CD8-positive, alpha-beta memory T cell (primary cell): ENCODE measurements around the gene OPCML. TPM values are rescaled to one million over a fixed set of nuclear protein-coding genes. Genes with fewer than 3 reads are reported as not detected.

Experiments
- CTCF ChIA-PET: fragments of 350-600 bp; sonication (Branson Sonifier 250); formaldehyde crosslinking; loops from one replicate; lab custom pipeline; 2021; ENCODE audit warnings: antibody characterized with exemption; lab: Charles Lee
- POLR2A ChIA-PET: fragments of 350-600 bp; sonication (Branson Sonifier 250); formaldehyde crosslinking; loops from one replicate; lab custom pipeline; 2021; ENCODE audit warnings: antibody characterized with exemption; lab: Charles Lee
- DNase-seq, 5 donors: peaks; one replicate each; pipeline versions ENCODE4 v3.0.0 to v3.0.0-alpha.2; 2020 to 2022; ENCODE audit warnings: mixed read lengths in 1 of 5
- H3K27ac ChIP-seq: one replicate; pipeline ENCODE4 v1.7.0; 2013; ENCODE audit warnings: low read depth, mild to moderate bottlenecking, low read length, moderate library complexity
- H3K27me3 ChIP-seq: 2 replicates; pipeline ENCODE4 v1.7.0; 2013; ENCODE audit warnings: low read length, mild to moderate bottlenecking; ENCODE audit not compliant: insufficient read depth, poor library complexity, severe bottlenecking
- H3K36me3 ChIP-seq: 2 replicates; pipeline ENCODE4 v1.7.0; 2013; ENCODE audit warnings: mild to moderate bottlenecking, low read length, moderate library complexity; ENCODE audit not compliant: insufficient read depth
- H3K4me1 ChIP-seq: 2 replicates; pipeline ENCODE4 v1.7.0; 2013; ENCODE audit warnings: mild to moderate bottlenecking, low read length, moderate library complexity; ENCODE audit not compliant: insufficient read depth
- H3K4me3 ChIP-seq: 2 replicates; pipeline ENCODE4 v1.7.0; 2013; ENCODE audit warnings: mild to moderate bottlenecking, low read length
- H3K9me3 ChIP-seq: 2 replicates; pipeline ENCODE4 v1.7.0; 2013; ENCODE audit warnings: mild to moderate bottlenecking, low read length
- H3K27ac Mint-ChIP-seq, 8 donors: one replicate each; pipeline ENCODE4 v1.8.0; 2020 to 2021; ENCODE audit warnings: mixed read lengths in 8 of 8, mild to moderate bottlenecking in 6 of 8, inconsistent platforms in 3 of 8, moderate library complexity in 3 of 8
- H3K27me3 Mint-ChIP-seq, 2 donors: one replicate each; pipeline ENCODE4 v1.8.0; 2020 to 2021; ENCODE audit warnings: mixed read lengths in 2 of 2, mild to moderate bottlenecking in 1 of 2, moderate library complexity in 1 of 2
- H3K36me3 Mint-ChIP-seq, 3 donors: one replicate each; pipeline ENCODE4 v1.8.0; 2020 to 2021; ENCODE audit warnings: mixed read lengths in 3 of 3, inconsistent platforms in 1 of 3, mild to moderate bottlenecking in 1 of 3
- H3K4me1 Mint-ChIP-seq, 3 donors: one replicate each; pipeline ENCODE4 v1.8.0; 2020 to 2021; ENCODE audit warnings: mixed read lengths in 3 of 3, inconsistent platforms in 1 of 3, mild to moderate bottlenecking in 1 of 3
- H3K4me3 Mint-ChIP-seq, 7 donors: one replicate each; pipeline ENCODE4 v1.8.0; 2020 to 2021; ENCODE audit warnings: mixed read lengths in 7 of 7, mild to moderate bottlenecking in 6 of 7, moderate library complexity in 4 of 7, inconsistent platforms in 2 of 7
- H3K9me3 Mint-ChIP-seq, 5 donors: one replicate each; pipeline ENCODE4 v1.8.0; 2020 to 2022; ENCODE audit warnings: mixed read lengths in 5 of 5, mild to moderate bottlenecking in 3 of 5, moderate library complexity in 2 of 5, inconsistent platforms in 1 of 5
- polyA plus RNA-seq: library from polyadenylated mRNA; unstranded; fragments of 300-500 nt; fragmentation: Illumina TruSeq; gene quantifications from one replicate; pipeline ENCODE4 v1.2.3, GENCODE V29; 2021
- total RNA-seq, 2 experiments: library from RNA; stranded (reverse); gene quantifications; one replicate each; pipeline ENCODE4 v1.2.3, GENCODE V29; 2021

The OPCML gene
- total and polyA plus RNA-seq, 3 experiments from 2014 or later: not detected

DNA sequence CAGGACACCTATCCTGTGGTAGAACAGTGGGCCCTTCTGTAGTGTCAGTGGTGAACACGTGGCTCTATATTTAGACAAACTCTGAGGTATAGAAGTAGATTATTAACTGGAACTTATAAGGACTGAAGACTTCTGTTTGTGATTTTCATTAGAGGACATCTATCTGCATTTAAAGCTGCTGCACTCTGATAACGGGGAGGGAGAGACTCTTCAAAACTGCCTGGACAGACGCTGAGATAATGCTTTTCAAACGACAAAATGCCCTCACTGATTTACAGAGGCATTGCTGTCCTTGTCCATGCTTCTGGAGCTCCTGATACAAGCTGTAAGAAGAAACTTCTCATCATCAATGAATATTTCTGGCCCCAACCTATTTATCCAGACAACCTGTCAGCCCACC is 425.2 kb downstream of the OPCML start:
- no peak overlapping the region for H3K27ac ChIP-seq
- Mint-ChIP-seq H3K4me1 (no peaks in the 10 kb centered on the region), H3K9me3 (peaks cover 0 to 9% (median 0%) of the 10 kb centered on the region in 5 donors), H3K36me3 (no peaks in the 10 kb centered on the region), H3K27me3 (peaks cover 0 to 2% of the 10 kb centered on the region in 2 donors), H3K4me3 (no peak overlapping the region), H3K27ac (peak overlapping the region in 1 of 8 donors; percentile 9)
- ChIA-PET POLR2A (no interaction called here), CTCF (no interaction called here)
- H3K4me3 ChIP-seq: no peak overlapping the region
- DNase-seq: no peak
- H3K4me1 ChIP-seq: no peaks in the 10 kb centered on the region
- H3K27me3 ChIP-seq: no peaks in the 10 kb centered on the region
- H3K9me3 ChIP-seq: no peaks in the 10 kb centered on the region
- H3K36me3 ChIP-seq: no peaks in the 10 kb centered on the region

- Histone ChIP-seq H3K36me3 (no peaks in the 10 kb centered on the region), H3K4me1 (no peaks in the 10 kb centered on the region), H3K4me3 (no peak overlapping the region), H3K9me3 (no peaks in the 10 kb centered on the region), H3K27ac (no peak overlapping the region), H3K27me3 (no peaks in the 10 kb centered on the region)
- Mint-ChIP-seq H3K9me3 (peaks cover 0 to 9% (median 0%) of the 10 kb centered on the region in 5 donors), H3K36me3 (no peaks in the 10 kb centered on the region), H3K4me1 (no peaks in the 10 kb centered on the region), H3K27me3 (peaks cover 0 to 2% of the 10 kb centered on the region in 2 donors), H3K4me3 (no peak overlapping the region), H3K27ac (no peak overlapping the region)
- no peak for DNase-seq
- CTCF ChIA-PET: no interaction called here
- POLR2A ChIA-PET: no interaction called here
Measured at GRCh38 chr11:133106417-133106816, 425.9 kb downstream of the OPCML start.

- Histone ChIP-seq H3K9me3 (no peaks in the 10 kb centered on the region), H3K36me3 (no peaks in the 10 kb centered on the region), H3K4me3 (no peak overlapping the region), H3K4me1 (no peaks in the 10 kb centered on the region), H3K27ac (no peak overlapping the region), H3K27me3 (no peaks in the 10 kb centered on the region)
- Mint-ChIP-seq H3K27me3 (no peaks in the 10 kb centered on the region), H3K4me1 (no peaks in the 10 kb centered on the region), H3K27ac (no peak overlapping the region), H3K9me3 (peaks cover 0 to 14% (median 0%) of the 10 kb centered on the region in 5 donors), H3K4me3 (no peak overlapping the region), H3K36me3 (no peaks in the 10 kb centered on the region)
- no peak for DNase-seq
- CTCF ChIA-PET: no interaction called here
- POLR2A ChIA-PET: no interaction called here
Measured at GRCh38 chr11:133104009-133104744, 428.1 kb downstream of the OPCML start.

DNA sequence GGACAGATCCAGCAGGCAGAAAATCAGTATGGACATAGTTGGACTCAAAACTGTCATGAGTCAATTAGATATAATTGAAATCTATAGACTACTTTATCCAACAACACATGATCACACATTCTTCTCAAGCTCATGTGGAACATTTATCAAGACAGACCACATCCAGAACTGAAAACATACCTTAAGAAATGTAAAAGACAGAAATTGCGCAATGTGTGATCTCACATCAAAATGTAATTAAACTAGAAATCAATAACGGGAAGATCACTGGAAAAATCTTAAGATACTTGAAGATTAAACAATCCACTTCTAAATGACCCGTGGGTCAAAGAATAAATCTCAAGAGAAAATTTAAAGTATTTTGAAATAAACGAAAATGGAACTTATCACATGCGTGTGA is 435.3 kb downstream of the OPCML start:
- CTCF ChIA-PET: no interaction called here
- H3K4me3 Mint-ChIP-seq: no peak overlapping the region

DNA sequence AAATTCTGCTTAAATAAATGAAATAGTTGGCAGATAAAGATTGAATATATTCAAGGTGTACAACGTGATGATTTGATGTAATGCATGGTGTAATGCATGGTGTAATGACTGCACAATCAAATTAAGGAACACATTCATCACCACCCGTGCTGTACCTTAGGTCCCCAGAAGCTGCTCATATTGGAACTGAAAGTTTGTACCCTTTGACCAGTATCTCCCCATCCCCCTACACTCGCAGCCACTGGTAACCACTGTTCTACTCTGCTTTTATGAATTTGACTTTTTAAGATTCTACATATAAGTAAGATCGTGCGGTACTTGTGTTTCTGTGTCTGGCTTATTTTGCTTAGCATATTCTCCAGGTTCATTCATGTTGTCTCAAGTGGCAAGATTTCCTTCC is 445.8 kb downstream of the OPCML start:
- no peak overlapping the region for H3K4me3 ChIP-seq
- Mint-ChIP-seq H3K36me3 (no peaks in the 10 kb centered on the region), H3K4me3 (no peak overlapping the region), H3K4me1 (peaks cover 0 to 8% (median 5%) of the 10 kb centered on the region in 3 donors), H3K27me3 (peaks cover 19 to 35% of the 10 kb centered on the region in 2 donors), H3K27ac (no peak overlapping the region), H3K9me3 (peaks cover 0 to 7% (median 0%) of the 10 kb centered on the region in 5 donors)
- CTCF ChIA-PET: no interaction called here
- no peak overlapping the region for H3K27ac ChIP-seq
- no peaks in the 10 kb centered on the region for H3K36me3 ChIP-seq
- H3K27me3 ChIP-seq: peaks cover 10% of the 10 kb centered on the region
- DNase-seq: no peak
- POLR2A ChIA-PET: no interaction called here
- H3K9me3 ChIP-seq: no peaks in the 10 kb centered on the region
- H3K4me1 ChIP-seq: no peaks in the 10 kb centered on the region

More for the DNA sequence above, 435.3 kb downstream of the OPCML start:
- H3K36me3 Mint-ChIP-seq: no peaks in the 10 kb centered on the region
- no peaks in the 10 kb centered on the region for H3K27me3 Mint-ChIP-seq
- no peak overlapping the region for H3K4me3 ChIP-seq
- no peak overlapping the region for H3K27ac ChIP-seq
- H3K9me3 Mint-ChIP-seq: peaks cover 0 to 9% (median 4%) of the 10 kb centered on the region in 5 donors
- no peaks in the 10 kb centered on the region for H3K9me3 ChIP-seq
- POLR2A ChIA-PET: no interaction called here
- H3K27me3 ChIP-seq: no peaks in the 10 kb centered on the region
- DNase-seq: no peak
- no peak overlapping the region for H3K27ac Mint-ChIP-seq
- no peaks in the 10 kb centered on the region for H3K4me1 Mint-ChIP-seq
- no peaks in the 10 kb centered on the region for H3K4me1 ChIP-seq
- no peaks in the 10 kb centered on the region for H3K36me3 ChIP-seq

DNA sequence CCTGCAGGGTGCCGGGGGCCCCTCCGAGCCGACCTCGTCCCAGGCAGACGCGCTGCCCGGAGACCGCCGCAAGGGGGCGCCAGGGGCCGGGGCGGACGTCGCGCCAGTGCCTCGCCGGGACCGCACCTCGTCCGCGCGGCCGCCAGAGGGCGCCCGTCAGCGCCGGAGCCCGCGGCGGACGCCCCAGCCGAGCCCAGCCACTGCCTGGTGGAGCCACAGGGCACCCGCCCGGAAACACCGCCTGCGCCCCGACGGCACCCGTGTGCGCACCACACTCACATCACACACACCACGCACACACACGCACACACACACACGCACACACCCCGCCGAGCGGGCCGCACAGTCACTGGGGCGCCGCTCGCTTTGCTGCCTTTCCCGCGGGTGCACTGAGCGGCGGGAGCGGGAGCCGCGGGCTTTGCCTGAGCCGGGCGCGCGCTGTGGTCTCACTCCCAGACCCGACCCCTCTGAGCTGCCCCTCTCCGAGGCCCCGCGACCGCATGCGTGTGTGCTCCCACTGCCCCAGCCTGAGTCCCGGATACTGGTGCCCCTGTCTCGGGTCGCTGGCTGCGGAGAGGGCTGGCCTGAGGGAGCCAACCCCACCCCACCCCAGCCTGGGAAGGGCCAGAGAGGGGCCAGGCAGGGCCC is 449.3 kb downstream of the OPCML start:
- peaks cover 0 to 8% (median 5%) of the 10 kb centered on the region in 3 donors for H3K4me1 Mint-ChIP-seq
- H3K9me3 Mint-ChIP-seq: peaks cover 0 to 8% (median 3%) of the 10 kb centered on the region in 5 donors
- no peaks in the 10 kb centered on the region for H3K36me3 ChIP-seq
- H3K4me3 Mint-ChIP-seq: no peak overlapping the region
- H3K27ac Mint-ChIP-seq: no peak overlapping the region
- ChIA-PET POLR2A (no interaction called here), CTCF (no interaction called here)
- peaks cover 10% of the 10 kb centered on the region for H3K27me3 ChIP-seq
- H3K27ac ChIP-seq: no peak overlapping the region
- peak in 2 of 5 donors; percentile 1 to 5 for DNase-seq
- H3K9me3 ChIP-seq: no peaks in the 10 kb centered on the region
- H3K27me3 Mint-ChIP-seq: peaks cover 19 to 42% of the 10 kb centered on the region in 2 donors
- no peaks in the 10 kb centered on the region for H3K4me1 ChIP-seq
- H3K4me3 ChIP-seq: no peak overlapping the region
- no peaks in the 10 kb centered on the region for H3K36me3 Mint-ChIP-seq

DNA sequence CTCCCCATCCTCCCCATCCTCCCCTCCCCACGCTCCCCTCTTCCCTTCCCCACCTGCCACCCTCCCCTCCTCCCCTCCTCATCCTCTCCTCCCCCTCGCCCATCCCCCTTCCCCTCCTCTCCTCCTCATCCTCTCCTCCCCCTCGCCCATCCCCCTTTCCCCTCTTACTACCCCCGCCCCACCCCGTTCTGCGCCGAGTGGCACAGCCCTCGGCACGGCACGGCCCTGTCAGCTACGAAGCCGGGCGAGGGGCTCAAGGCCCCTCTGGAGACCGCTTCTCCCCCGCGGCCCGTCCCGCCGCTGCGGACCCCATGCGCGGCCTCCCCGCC is 449.9 kb downstream of the OPCML start:
- H3K4me3 Mint-ChIP-seq: no peak overlapping the region
- no peak overlapping the region for H3K27ac Mint-ChIP-seq
- H3K4me1 Mint-ChIP-seq: peaks cover 0 to 8% (median 5%) of the 10 kb centered on the region in 3 donors
- DNase-seq: no peak
- Histone ChIP-seq H3K4me1 (no peaks in the 10 kb centered on the region), H3K36me3 (no peaks in the 10 kb centered on the region), H3K27ac (no peak overlapping the region), H3K4me3 (no peak overlapping the region), H3K27me3 (peaks cover 10% of the 10 kb centered on the region), H3K9me3 (no peaks in the 10 kb centered on the region)
- H3K36me3 Mint-ChIP-seq: no peaks in the 10 kb centered on the region
- peaks cover 0 to 8% (median 3%) of the 10 kb centered on the region in 5 donors for H3K9me3 Mint-ChIP-seq
- ChIA-PET CTCF (no interaction called here), POLR2A (no interaction called here)
- H3K27me3 Mint-ChIP-seq: peaks cover 19 to 42% of the 10 kb centered on the region in 2 donors

DNA sequence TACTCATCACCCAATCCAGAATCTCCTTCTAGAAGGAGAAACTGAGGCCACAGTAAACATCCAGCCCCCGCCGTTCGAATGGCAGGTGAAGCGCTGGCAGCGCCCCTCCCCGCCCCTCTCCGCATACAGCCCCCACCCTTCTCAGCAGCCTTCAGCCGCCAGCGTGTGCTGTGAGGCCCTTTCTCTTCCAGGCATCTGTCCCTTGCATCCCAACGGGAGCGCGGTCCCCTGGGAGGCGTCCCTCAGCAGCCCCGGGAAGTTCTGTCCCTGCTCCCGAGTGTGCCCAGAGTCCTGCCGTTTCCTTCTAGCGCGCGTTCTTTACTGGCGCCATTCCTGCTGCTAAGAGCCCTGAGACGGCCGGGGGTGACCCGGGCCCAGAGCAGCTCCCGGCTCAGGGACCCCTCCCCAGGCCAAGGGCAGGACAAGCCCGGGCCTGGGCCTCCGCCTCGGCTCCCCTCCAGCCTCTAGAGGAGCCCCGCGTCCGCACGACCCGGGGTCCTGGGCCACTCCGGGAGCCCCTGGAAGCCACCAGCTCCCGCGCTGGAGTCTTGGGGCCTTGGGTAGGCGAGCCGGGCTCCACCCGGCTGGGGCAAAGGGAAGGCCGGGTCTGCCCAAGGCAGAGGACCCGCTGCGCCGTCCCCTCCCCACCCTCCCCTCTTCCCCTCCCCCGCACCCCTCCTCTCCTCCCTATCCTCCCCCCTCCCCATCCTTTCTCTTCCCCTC is 450.4 kb downstream of the OPCML start:
- H3K27me3 Mint-ChIP-seq: peaks cover 19 to 40% of the 10 kb centered on the region in 2 donors

More for the DNA sequence above, 450.4 kb downstream of the OPCML start:
- no peak for DNase-seq
- Histone ChIP-seq H3K4me3 (no peak overlapping the region), H3K36me3 (no peaks in the 10 kb centered on the region), H3K27ac (no peak overlapping the region), H3K27me3 (peaks cover 10% of the 10 kb centered on the region), H3K4me1 (no peaks in the 10 kb centered on the region), H3K9me3 (no peaks in the 10 kb centered on the region)
- no peak overlapping the region for H3K27ac Mint-ChIP-seq
- peaks cover 0 to 8% (median 3%) of the 10 kb centered on the region in 5 donors for H3K9me3 Mint-ChIP-seq
- no peaks in the 10 kb centered on the region for H3K36me3 Mint-ChIP-seq
- no peak overlapping the region for H3K4me3 Mint-ChIP-seq
- ChIA-PET POLR2A (no interaction called here), CTCF (no interaction called here)
- peaks cover 0 to 8% (median 5%) of the 10 kb centered on the region in 3 donors for H3K4me1 Mint-ChIP-seq
